ENCODE results near the gene OVAAL.
A peak's percentile ranks its signal among the peaks of the same experiment; 100 is the strongest.

OVAAL gene

DNA sequence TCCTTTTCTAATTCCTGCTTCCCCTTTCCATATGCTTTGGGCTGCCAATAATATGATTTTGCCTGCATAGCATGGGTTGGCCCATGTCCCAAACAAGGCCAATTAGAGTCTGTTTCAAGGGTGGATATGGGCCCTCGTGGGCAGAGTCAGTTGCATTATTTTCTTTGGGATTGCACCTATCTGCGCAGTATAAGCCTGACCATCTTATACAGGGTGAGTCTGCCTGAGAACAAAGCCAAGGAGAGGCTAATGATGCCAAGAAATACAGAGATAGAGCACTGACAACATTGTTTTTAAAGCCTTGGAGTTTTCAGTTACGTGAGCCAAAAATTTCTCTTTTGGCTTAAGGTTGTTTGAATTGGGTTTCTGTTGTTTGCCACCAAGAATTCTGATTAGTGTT lies 18.6 kb downstream of the OVAAL start:
- DNase-seq (ENCODE audit: low read depth): no peak
- TF ChIP-seq, protein P1, sequence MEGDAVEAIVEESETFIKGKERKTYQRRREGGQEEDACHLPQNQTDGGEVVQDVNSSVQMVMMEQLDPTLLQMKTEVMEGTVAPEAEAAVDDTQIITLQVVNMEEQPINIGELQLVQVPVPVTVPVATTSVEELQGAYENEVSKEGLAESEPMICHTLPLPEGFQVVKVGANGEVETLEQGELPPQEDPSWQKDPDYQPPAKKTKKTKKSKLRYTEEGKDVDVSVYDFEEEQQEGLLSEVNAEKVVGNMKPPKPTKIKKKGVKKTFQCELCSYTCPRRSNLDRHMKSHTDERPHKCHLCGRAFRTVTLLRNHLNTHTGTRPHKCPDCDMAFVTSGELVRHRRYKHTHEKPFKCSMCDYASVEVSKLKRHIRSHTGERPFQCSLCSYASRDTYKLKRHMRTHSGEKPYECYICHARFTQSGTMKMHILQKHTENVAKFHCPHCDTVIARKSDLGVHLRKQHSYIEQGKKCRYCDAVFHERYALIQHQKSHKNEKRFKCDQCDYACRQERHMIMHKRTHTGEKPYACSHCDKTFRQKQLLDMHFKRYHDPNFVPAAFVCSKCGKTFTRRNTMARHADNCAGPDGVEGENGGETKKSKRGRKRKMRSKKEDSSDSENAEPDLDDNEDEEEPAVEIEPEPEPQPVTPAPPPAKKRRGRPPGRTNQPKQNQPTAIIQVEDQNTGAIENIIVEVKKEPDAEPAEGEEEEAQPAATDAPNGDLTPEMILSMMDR (conservative IDR thresholded peaks at IDR 0.05; ENCODE audit: control insufficient read depth, insufficient read depth, low read depth, low read length): no peak
- H3K4me3 ChIP-seq (ENCODE audit: control insufficient read depth, low read depth, low read length): no peak overlapping the region

DNA sequence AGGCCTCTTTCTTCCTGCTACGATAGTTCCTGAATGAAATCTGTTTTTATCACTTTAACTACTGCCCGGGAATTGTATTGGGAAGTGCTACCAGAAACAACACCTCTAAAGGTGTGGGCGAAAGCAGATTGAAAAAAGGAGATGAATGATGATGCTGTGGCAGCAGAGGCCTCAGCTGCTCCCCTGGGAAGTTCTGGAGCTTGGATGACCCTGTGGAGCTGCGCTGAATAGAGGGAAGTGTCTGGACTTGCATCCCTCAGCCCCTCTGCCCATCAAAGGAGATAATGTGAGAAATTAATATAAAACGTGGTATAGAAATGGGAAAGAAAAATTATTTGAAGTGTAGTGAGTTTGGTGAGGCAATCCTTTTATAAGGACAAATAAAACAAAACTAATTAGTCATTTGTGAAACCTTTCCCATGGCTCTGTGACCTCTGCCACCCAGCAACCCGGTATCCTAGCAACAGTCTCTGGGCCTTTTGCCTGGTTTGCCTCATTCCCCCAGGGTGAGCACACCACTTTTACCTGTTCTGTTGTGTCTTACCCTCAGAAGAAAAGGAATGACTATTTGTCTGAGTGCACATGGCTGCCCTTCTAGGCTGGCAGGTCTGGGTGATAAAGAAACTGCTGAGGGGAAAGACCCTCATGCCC lies 21.3 kb downstream of the OVAAL start:
- TF ChIP-seq, protein P1 (conservative IDR thresholded peaks at IDR 0.05; ENCODE audit: control insufficient read depth, insufficient read depth, low read depth, low read length): no peak
- DNase-seq (ENCODE audit: low read depth): peak; percentile 51

DNA sequence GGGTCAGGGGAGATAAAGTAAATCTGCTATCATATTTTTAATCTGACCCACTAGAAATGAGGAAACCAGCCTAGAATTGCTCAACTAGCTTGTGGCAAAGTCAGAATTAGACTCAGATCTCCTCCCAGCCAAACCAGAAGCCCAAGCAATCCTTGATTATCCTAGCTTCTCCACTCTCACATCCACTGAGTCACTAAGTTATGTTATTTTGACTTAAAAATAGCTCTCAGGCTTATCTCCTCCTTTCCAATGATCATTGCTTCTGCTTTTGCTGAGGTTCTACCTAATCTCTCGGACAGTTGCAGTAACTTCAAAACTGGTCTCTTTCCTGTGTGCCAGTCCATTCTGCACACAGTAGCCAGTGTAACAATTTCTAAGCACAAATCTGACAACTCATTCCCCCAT lies 22.9 kb downstream of the OVAAL start:
- DNase-seq (ENCODE audit: low read depth): peak; percentile 28
- TF ChIP-seq, protein P1 (conservative IDR thresholded peaks at IDR 0.05; ENCODE audit: control insufficient read depth, insufficient read depth, low read depth, low read length): no peak

More for the DNA sequence above, 21.3 kb downstream of the OVAAL start:
- no peak overlapping the region for H3K4me3 ChIP-seq (ENCODE audit: control insufficient read depth, low read depth, low read length)

DNA sequence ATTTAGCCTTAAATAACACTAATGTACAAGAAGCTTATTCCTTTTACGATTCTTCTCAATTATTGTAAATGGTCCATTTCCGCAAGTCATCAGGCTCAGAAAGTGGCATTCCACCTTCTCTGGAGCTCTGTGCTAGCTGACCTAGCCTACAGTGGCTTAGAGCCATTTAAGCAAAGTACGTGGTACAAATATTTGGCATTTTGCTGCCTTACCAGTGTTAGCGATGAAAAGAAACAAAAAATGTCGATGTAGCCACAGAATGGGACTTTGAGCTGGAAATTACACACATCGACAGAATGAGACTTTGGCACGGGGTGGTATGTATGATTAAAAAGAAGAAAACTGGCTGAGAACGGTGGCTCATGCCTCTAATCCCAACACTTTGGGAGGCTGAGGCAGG lies 26.1 kb downstream of the OVAAL start:
- no peak for DNase-seq (ENCODE audit: low read depth)
- TF ChIP-seq, protein P1 (conservative IDR thresholded peaks at IDR 0.05; ENCODE audit: control insufficient read depth, insufficient read depth, low read depth, low read length): no peak
- H3K4me3 ChIP-seq (ENCODE audit: control insufficient read depth, low read depth, low read length): no peak overlapping the region

More for the DNA sequence above, 22.9 kb downstream of the OVAAL start:
- no peak overlapping the region for H3K4me3 ChIP-seq (ENCODE audit: control insufficient read depth, low read depth, low read length)

DNA sequence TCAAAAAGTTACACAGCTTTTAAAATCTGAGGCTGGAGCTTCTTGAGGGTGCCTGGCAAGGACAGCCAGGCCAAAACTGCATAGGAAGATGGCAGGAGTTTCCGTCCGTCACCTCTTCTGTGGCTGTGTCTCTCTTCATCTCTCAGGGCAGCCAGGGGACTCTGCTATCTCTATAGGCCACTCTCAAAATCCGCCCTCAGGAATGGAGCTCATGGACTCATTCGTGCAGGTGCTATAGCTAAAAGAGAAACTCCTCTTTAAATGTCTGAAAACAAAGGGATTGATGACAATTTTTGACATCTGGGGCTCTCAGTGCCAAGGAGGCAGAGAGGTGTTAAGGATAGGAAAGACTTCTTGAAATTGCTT lies 27.2 kb downstream of the OVAAL start:
- TF ChIP-seq, protein P1 (conservative IDR thresholded peaks at IDR 0.05; ENCODE audit: control insufficient read depth, insufficient read depth, low read depth, low read length): no peak
- H3K4me3 ChIP-seq (ENCODE audit: control insufficient read depth, low read depth, low read length): no peak overlapping the region
- no peak for DNase-seq (ENCODE audit: low read depth)

DNA sequence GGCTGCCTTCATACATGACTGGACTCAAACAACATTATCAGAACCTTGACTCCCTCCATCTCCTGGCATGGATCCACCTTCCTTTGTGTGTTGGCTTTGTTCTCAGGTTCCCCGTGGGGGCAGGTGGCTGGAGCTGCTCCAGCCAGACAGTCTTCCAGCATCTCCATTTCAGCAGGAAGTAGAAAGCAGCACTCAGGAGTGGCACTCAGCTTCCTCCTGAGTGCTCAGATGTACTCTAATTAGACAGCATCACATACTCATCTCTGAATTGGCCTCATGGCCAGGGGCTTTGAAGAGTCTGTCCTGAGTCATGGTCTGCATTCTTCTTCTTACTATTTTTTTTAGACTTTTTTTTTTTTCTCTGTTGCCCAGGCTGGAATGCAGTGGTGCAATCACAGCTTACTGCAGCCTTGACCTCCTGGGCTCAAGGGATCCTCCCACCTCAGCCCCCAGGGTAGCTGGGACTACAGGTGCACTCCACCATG lies 27.9 kb downstream of the OVAAL start:
- peak; percentile 71 for DNase-seq (ENCODE audit: low read depth)
- TF ChIP-seq, protein P1 (conservative IDR thresholded peaks at IDR 0.05; ENCODE audit: control insufficient read depth, insufficient read depth, low read depth, low read length): no peak
- no peak overlapping the region for H3K4me3 ChIP-seq (ENCODE audit: control insufficient read depth, low read depth, low read length)

Measured in fibroblast of mammary gland (primary cell).